Right lobe of liver (tissue), 6 donors: Measurements from ENCODE around the gene PRKCQ. TPM values are rescaled to one million over a fixed set of nuclear protein-coding genes. Genes with fewer than 3 reads are reported as not detected.
A peak's percentile ranks its signal among the peaks of the same experiment; 100 is the strongest.

Source experiments
- ATAC-seq, 4 donors: fragments of 200-7000 bp; cut with Tn5 transposase; one replicate each; pipeline ENCODE4 v1.9.1; 2020; ENCODE audit warnings: mild to moderate bottlenecking in 4 of 4, moderate library complexity in 4 of 4
- DNase-seq, 3 donors: peaks; one replicate each; pipeline ENCODE4 v3.0.0-alpha.2; 2020
- H3K27ac ChIP-seq, 3 donors: fragments of 200-600 bp; one replicate each; pipeline ENCODE4 v1.8.0; 2022
- H3K27me3 ChIP-seq, 2 donors: fragments of 200-600 bp; one replicate each; pipeline ENCODE4 v1.8.0; 2022
- H3K36me3 ChIP-seq, 4 donors: fragments of 200-600 bp; sonication (generic) in 1 of 4; one replicate each; pipeline versions ENCODE4 v1.5.1 to v1.8.0; 2017 to 2022; ENCODE audit warnings: control low read depth in 1 of 4
- H3K4me1 ChIP-seq, 4 donors: fragments of 200-600 bp; sonication (generic) in 1 of 4; one replicate each; pipeline versions ENCODE4 v1.5.1 to v1.8.0; 2017 to 2022; ENCODE audit warnings: control low read depth in 1 of 4
- H3K4me3 ChIP-seq, 3 donors: fragments of 200-600 bp; one replicate each; pipeline ENCODE4 v1.8.0; 2022
- H3K9me3 ChIP-seq, 4 donors: fragments of 200-600 bp; sonication (generic) in 1 of 4; one replicate each; pipeline versions ENCODE4 v1.5.1 to v1.8.0; 2017 to 2022; ENCODE audit warnings: control low read depth in 1 of 4
- CTCF ChIP-seq, 4 donors: fragments of 200-600 bp in 3 of 4; fragments of 450-650 bp in 1 of 4; IDR thresholded peaks; one replicate each; pipeline versions ENCODE4 v1.5.1 to v1.8.0; 2016 to 2022; ENCODE audit warnings: antibody characterized with exemption in 4 of 4, mild to moderate bottlenecking in 2 of 4
- POLR2A ChIP-seq: fragments of 450-650 bp; IDR thresholded peaks from one replicate; pipeline ENCODE4 v1.6.1; 2017; ENCODE audit warnings: antibody characterized with exemption, mild to moderate bottlenecking
- WGBS: methylation state at CpG from one replicate; pipeline ENCODE4 v1.1.6; 2018; ENCODE audit warnings: low coverage, low lambda C conversion rate; ENCODE audit not compliant: insufficient coverage; ENCODE audit errors: missing lambda C conversion rate; 5-methylcytosine and 5-hydroxymethylcytosine counted together
- intact Hi-C, 2 donors: fragments of 100-400 bp; cut with DNase I; formaldehyde crosslinking; loops; one replicate each; pipeline versions ENCODE4 v1.11.2 to v1.14.1; 2022
- total RNA-seq, 6 experiments: library from RNA; depleted of rRNA in 2 of 6; stranded (reverse); fragments of >200 nt in 2 of 6; fragmentation: NEBNext Ultra II Directional in 3 of 6; extraction: Animal tissue kit (Norgen Biotek cat#: 25700) in 3 of 6; gene quantifications; one replicate each; pipeline versions ENCODE4 v1.1.0 to v1.2.4, GENCODE V29; 2016 to 2023
- donor health status: DM: no; HTN: yes; CAD: no.
- donor health status: DM: no; HTN: no; CAD: no.
- donor health status: DM: no; HTN: no; CAD: no.
- donor health status: DM: no; HTN: yes; CAD: no.
- donor health status: DM: no; HTN: yes; CAD: no.

PRKCQ gene
- total RNA-seq, 6 experiments from 2014 or later: 0.12 to 0.60 (median 0.16) TPM

GRCh38 chr10:6401558-6402348, 178.3 kb downstream of the PRKCQ start:
- WGBS: 8% methylated on average over 18 of the region's 18 CpGs

DNA sequence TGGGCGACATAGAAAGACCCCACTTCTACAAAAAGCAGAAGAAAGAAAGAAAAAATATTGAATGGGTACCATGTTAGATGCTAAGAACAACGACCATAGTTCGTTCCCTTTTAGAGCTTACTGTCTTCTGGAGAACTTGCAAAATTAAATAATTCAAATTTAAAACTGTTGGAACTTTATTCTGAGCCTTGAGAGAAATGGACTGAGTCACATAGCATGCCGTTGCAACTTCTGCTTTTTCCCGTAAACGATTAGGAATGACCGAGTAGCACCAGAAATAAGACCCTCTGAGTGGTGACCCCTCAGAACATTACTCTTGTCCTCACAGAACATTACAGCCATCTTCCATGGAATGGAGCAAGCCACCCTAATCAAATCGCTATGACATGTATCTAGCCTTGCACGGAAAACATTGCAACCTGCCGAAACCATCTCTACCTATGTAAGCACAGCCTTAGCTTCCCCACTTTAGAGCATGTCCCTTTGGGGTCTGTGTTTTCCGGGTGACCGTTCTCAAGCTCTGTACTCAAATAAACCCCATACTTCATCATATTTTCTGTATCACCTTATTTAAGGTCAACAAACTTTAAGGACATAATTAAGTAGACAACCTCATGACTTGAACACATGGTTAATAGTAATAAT, 179.1 kb downstream of the PRKCQ start:
- peak overlapping the region in 2 of 3 donors; percentile 6 to 49 for H3K27ac ChIP-seq
- DNase-seq (no peak), ATAC-seq (no peak)
- intact Hi-C loops: loop anchor here (5.0 to 10.0 kb wide), 3 partner anchors 199 to 296 kb away; partner anchors contain the start of gene PFKFB3 (in 2 of the 2)
- whole genome bisulfite sequencing: 75% methylated on average over 10 of the region's 12 CpGs
- no peaks in the 10 kb centered on the region for H3K27me3 ChIP-seq
- TF ChIP-seq POLR2A (no peak), CTCF (IDR thresholded peaks at IDR 0.05) (no peak)
- H3K4me3 ChIP-seq: peak overlapping the region in 1 of 3 donors; percentile 40
- no peaks in the 10 kb centered on the region for H3K36me3 ChIP-seq
- H3K9me3 ChIP-seq: no peaks in the 10 kb centered on the region
- H3K4me1 ChIP-seq: peaks cover 0 to 7% (median 3%) of the 10 kb centered on the region in 4 donors

More at GRCh38 chr10:6401558-6402348, 178.3 kb downstream of the PRKCQ start:
- Histone ChIP-seq H3K4me1 (peaks cover 0 to 7% (median 3%) of the 10 kb centered on the region in 4 donors), H3K27ac (peak overlapping the region in 2 of 3 donors; percentile 14 to 49), H3K36me3 (no peaks in the 10 kb centered on the region), H3K9me3 (no peaks in the 10 kb centered on the region), H3K27me3 (no peaks in the 10 kb centered on the region), H3K4me3 (peak overlapping the region; percentile 17 to 46 (median 40))
- DNase-seq (peak; percentile 83 to 88 (median 87)), ATAC-seq (peak; percentile 91 to 96 (median 94))
- intact Hi-C loops: loop anchor here (5.0 to 10.0 kb wide), 3 partner anchors 199 to 297 kb away; partner anchors contain the start of gene PFKFB3 (in 2 of the 2)
- TF ChIP-seq POLR2A: no peak
- peak; percentile 67 to 88 (median 70) for TF ChIP-seq CTCF (IDR thresholded peaks at IDR 0.05)

DNA sequence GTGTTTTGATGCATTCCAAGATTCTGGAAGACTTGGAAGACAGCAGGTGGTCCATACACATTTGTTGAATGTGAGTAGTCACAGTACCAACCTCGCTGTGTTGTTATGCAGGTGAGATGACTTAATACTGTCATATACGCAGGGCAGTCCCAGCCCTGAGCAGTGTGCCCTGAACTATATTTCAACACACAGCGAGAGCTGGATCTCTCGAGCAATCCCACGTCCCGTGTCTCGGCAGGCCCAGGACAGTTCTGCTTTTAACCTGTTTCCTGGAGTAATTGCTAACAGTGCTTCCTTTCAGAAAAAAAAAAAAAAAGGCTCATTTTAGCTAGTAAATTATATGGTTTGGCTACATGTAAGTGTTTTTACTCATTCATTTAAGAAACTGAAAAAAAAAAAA, 179.7 kb downstream of the PRKCQ start:
- Histone ChIP-seq H3K9me3 (no peaks in the 10 kb centered on the region), H3K27me3 (no peaks in the 10 kb centered on the region), H3K4me1 (peaks cover 0 to 7% (median 3%) of the 10 kb centered on the region in 4 donors), H3K36me3 (no peaks in the 10 kb centered on the region), H3K4me3 (no peak overlapping the region), H3K27ac (peak overlapping the region in 2 of 3 donors; percentile 0 to 6)
- TF ChIP-seq POLR2A (no peak), CTCF (IDR thresholded peaks at IDR 0.05) (no peak)
- ATAC-seq (peak; percentile 23 to 49 (median 32)), DNase-seq (peak in 2 of 3 donors; percentile 41 to 64)
- intact Hi-C loops: loop anchor here (5.0 to 10.0 kb wide), 3 partner anchors 198 to 296 kb away; partner anchors contain the start of gene PFKFB3 (in 2 of the 2)
- 52% methylated on average over 6 of the region's 7 CpGs for WGBS

DNA sequence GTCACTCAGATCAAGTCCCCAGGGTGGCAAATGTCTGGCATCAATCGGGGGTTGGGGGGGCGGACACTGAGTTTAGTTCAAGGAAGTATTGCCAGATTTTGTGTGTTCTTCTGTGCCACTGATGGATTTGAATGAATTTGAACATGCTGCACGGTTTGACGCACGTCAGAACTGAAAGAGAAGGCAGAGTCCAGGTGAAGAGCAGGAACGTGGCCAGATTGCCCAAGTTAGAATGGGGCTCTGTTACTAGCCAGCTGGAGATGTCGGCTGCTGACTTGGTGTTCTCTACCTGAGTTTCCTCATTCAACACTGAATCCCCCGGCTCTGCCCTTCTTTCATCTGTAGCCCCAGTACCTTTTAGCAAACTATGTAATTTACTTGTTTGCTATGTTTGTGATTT, 180.2 kb downstream of the PRKCQ start:
- Histone ChIP-seq H3K9me3 (no peaks in the 10 kb centered on the region), H3K4me1 (peaks cover 0 to 7% (median 3%) of the 10 kb centered on the region in 4 donors), H3K27ac (peak overlapping the region in 2 of 3 donors; percentile 0 to 6), H3K36me3 (no peaks in the 10 kb centered on the region), H3K4me3 (no peak overlapping the region), H3K27me3 (no peaks in the 10 kb centered on the region)
- WGBS: 38% methylated on average over 8 of the region's 8 CpGs
- TF ChIP-seq CTCF (IDR thresholded peaks at IDR 0.05) (no peak), POLR2A (no peak)
- DNase-seq (peak; percentile 56 to 89 (median 71)), ATAC-seq (peak; percentile 60 to 67 (median 66))
- intact Hi-C loops: loop anchor here (5.0 to 10.0 kb wide), 3 partner anchors 198 to 295 kb away; partner anchors contain the start of gene PFKFB3 (in 2 of the 2)
